Measurements from ENCODE around the gene POF1B.

Gene POF1B
- 0.77 to 1.0 (median 1.0) reads per million in 3 donors for total RNA-seq

GRCh38 chrX:85379174-85379907 lies at the start of gene POF1B:
TSS of gene POF1B (minus strand) at chrX:85379665. CDS start at chrX:85379454, 211 bp downstream.
- H3K27me3 ChIP-seq (replicated peaks; ENCODE audit: control insufficient read depth, insufficient read depth, low read length, poor library complexity, severe bottlenecking), result no peaks in the 10 kb centered on the region
- H3K4me1 ChIP-seq (ENCODE audit: control insufficient read depth, insufficient read depth, low read length, poor library complexity, severe bottlenecking), result no peaks in the 10 kb centered on the region
- no peaks in the 10 kb centered on the region for H3K36me3 ChIP-seq (ENCODE audit: control insufficient read depth, insufficient read depth, low read length)
- no peak within 1 kb of the TSS for H3K27ac ChIP-seq (ENCODE audit: insufficient read depth, low read length, poor library complexity, severe bottlenecking)
- no peak within 1 kb of the TSS for H3K4me3 ChIP-seq (ENCODE audit: insufficient read depth, low read depth, low read length, poor library complexity, severe bottlenecking)
- no peaks in the 10 kb centered on the region for H3K9me3 ChIP-seq (ENCODE audit: control insufficient read depth, low read length)
- no peak for DNase-seq

- H3K9me3 ChIP-seq (ENCODE audit: control insufficient read depth, low read length), result no peaks in the 10 kb centered on the region
- H3K27ac ChIP-seq (ENCODE audit: insufficient read depth, low read length, poor library complexity, severe bottlenecking), result no peak overlapping the region
- no peaks in the 10 kb centered on the region for H3K4me1 ChIP-seq (ENCODE audit: control insufficient read depth, insufficient read depth, low read length, poor library complexity, severe bottlenecking)
- H3K27me3 ChIP-seq (replicated peaks; ENCODE audit: control insufficient read depth, insufficient read depth, low read length, poor library complexity, severe bottlenecking), result no peaks in the 10 kb centered on the region
- no peak overlapping the region for H3K4me3 ChIP-seq (ENCODE audit: insufficient read depth, low read depth, low read length, poor library complexity, severe bottlenecking)
- no peak for DNase-seq
- no peaks in the 10 kb centered on the region for H3K36me3 ChIP-seq (ENCODE audit: control insufficient read depth, insufficient read depth, low read length)
Measured at GRCh38 chrX:85429066-85429465, 49.6 kb upstream of the POF1B start.

- no peaks in the 10 kb centered on the region for H3K27me3 ChIP-seq (replicated peaks; ENCODE audit: control insufficient read depth, insufficient read depth, low read length, poor library complexity, severe bottlenecking)
- H3K4me3 ChIP-seq (ENCODE audit: insufficient read depth, low read depth, low read length, poor library complexity, severe bottlenecking), result no peak overlapping the region
- H3K27ac ChIP-seq (ENCODE audit: insufficient read depth, low read length, poor library complexity, severe bottlenecking), result no peak overlapping the region
- H3K36me3 ChIP-seq (ENCODE audit: control insufficient read depth, insufficient read depth, low read length), result no peaks in the 10 kb centered on the region
- no peaks in the 10 kb centered on the region for H3K4me1 ChIP-seq (ENCODE audit: control insufficient read depth, insufficient read depth, low read length, poor library complexity, severe bottlenecking)
- H3K9me3 ChIP-seq (ENCODE audit: control insufficient read depth, low read length), result no peaks in the 10 kb centered on the region
- no peak for DNase-seq
Measured at GRCh38 chrX:85419293-85419692, 39.8 kb upstream of the POF1B start.

- DNase-seq, result no peak
- Histone ChIP-seq H3K4me1 (ENCODE audit: control insufficient read depth, insufficient read depth, low read length, poor library complexity, severe bottlenecking) (no peaks in the 10 kb centered on the region), H3K36me3 (ENCODE audit: control insufficient read depth, insufficient read depth, low read length) (no peaks in the 10 kb centered on the region), H3K27me3 (replicated peaks; ENCODE audit: control insufficient read depth, insufficient read depth, low read length, poor library complexity, severe bottlenecking) (no peaks in the 10 kb centered on the region), H3K9me3 (ENCODE audit: control insufficient read depth, low read length) (no peaks in the 10 kb centered on the region), H3K4me3 (ENCODE audit: insufficient read depth, low read depth, low read length, poor library complexity, severe bottlenecking) (no peak overlapping the region), H3K27ac (ENCODE audit: insufficient read depth, low read length, poor library complexity, severe bottlenecking) (no peak overlapping the region)
Measured at GRCh38 chrX:85391878-85392238, 12.4 kb upstream of the POF1B start.

- Histone ChIP-seq H3K27me3 (replicated peaks; ENCODE audit: control insufficient read depth, insufficient read depth, low read length, poor library complexity, severe bottlenecking) (no peaks in the 10 kb centered on the region), H3K36me3 (ENCODE audit: control insufficient read depth, insufficient read depth, low read length) (no peaks in the 10 kb centered on the region), H3K4me3 (ENCODE audit: insufficient read depth, low read depth, low read length, poor library complexity, severe bottlenecking) (no peak overlapping the region), H3K27ac (ENCODE audit: insufficient read depth, low read length, poor library complexity, severe bottlenecking) (no peak overlapping the region), H3K9me3 (ENCODE audit: control insufficient read depth, low read length) (no peaks in the 10 kb centered on the region), H3K4me1 (ENCODE audit: control insufficient read depth, insufficient read depth, low read length, poor library complexity, severe bottlenecking) (no peaks in the 10 kb centered on the region)
- DNase-seq, result no peak
Measured at GRCh38 chrX:85391185-85391877, 11.9 kb upstream of the POF1B start.

GRCh38 chrX:85381602-85382001 lies 2.1 kb upstream of the POF1B start:
- H3K4me3 ChIP-seq (ENCODE audit: insufficient read depth, low read depth, low read length, poor library complexity, severe bottlenecking), result no peak overlapping the region
- no peaks in the 10 kb centered on the region for H3K36me3 ChIP-seq (ENCODE audit: control insufficient read depth, insufficient read depth, low read length)
- no peak overlapping the region for H3K27ac ChIP-seq (ENCODE audit: insufficient read depth, low read length, poor library complexity, severe bottlenecking)
- H3K27me3 ChIP-seq (replicated peaks; ENCODE audit: control insufficient read depth, insufficient read depth, low read length, poor library complexity, severe bottlenecking), result no peaks in the 10 kb centered on the region
- no peaks in the 10 kb centered on the region for H3K4me1 ChIP-seq (ENCODE audit: control insufficient read depth, insufficient read depth, low read length, poor library complexity, severe bottlenecking)
- DNase-seq, result no peak
- H3K9me3 ChIP-seq (ENCODE audit: control insufficient read depth, low read length), result no peaks in the 10 kb centered on the region

- no peak overlapping the region for H3K4me3 ChIP-seq (ENCODE audit: insufficient read depth, low read depth, low read length, poor library complexity, severe bottlenecking)
- no peaks in the 10 kb centered on the region for H3K27me3 ChIP-seq (replicated peaks; ENCODE audit: control insufficient read depth, insufficient read depth, low read length, poor library complexity, severe bottlenecking)
- no peaks in the 10 kb centered on the region for H3K36me3 ChIP-seq (ENCODE audit: control insufficient read depth, insufficient read depth, low read length)
- DNase-seq, result no peak
- H3K4me1 ChIP-seq (ENCODE audit: control insufficient read depth, insufficient read depth, low read length, poor library complexity, severe bottlenecking), result no peaks in the 10 kb centered on the region
- H3K9me3 ChIP-seq (ENCODE audit: control insufficient read depth, low read length), result no peaks in the 10 kb centered on the region
- H3K27ac ChIP-seq (ENCODE audit: insufficient read depth, low read length, poor library complexity, severe bottlenecking), result no peak overlapping the region
Measured at GRCh38 chrX:85378461-85378860, 1.0 kb downstream of the POF1B start.

- no peaks in the 10 kb centered on the region for H3K36me3 ChIP-seq (ENCODE audit: control insufficient read depth, insufficient read depth, low read length)
- H3K4me1 ChIP-seq (ENCODE audit: control insufficient read depth, insufficient read depth, low read length, poor library complexity, severe bottlenecking), result no peaks in the 10 kb centered on the region
- H3K27me3 ChIP-seq (replicated peaks; ENCODE audit: control insufficient read depth, insufficient read depth, low read length, poor library complexity, severe bottlenecking), result no peaks in the 10 kb centered on the region
- no peak overlapping the region for H3K4me3 ChIP-seq (ENCODE audit: insufficient read depth, low read depth, low read length, poor library complexity, severe bottlenecking)
- H3K9me3 ChIP-seq (ENCODE audit: control insufficient read depth, low read length), result no peaks in the 10 kb centered on the region
- H3K27ac ChIP-seq (ENCODE audit: insufficient read depth, low read length, poor library complexity, severe bottlenecking), result no peak overlapping the region
- DNase-seq, result no peak
Measured at GRCh38 chrX:85375333-85375738, 4.1 kb downstream of the POF1B start.

- H3K4me3 ChIP-seq (ENCODE audit: insufficient read depth, low read depth, low read length, poor library complexity, severe bottlenecking), result no peak overlapping the region
- H3K4me1 ChIP-seq (ENCODE audit: control insufficient read depth, insufficient read depth, low read length, poor library complexity, severe bottlenecking), result no peaks in the 10 kb centered on the region
- no peak overlapping the region for H3K27ac ChIP-seq (ENCODE audit: insufficient read depth, low read length, poor library complexity, severe bottlenecking)
- H3K9me3 ChIP-seq (ENCODE audit: control insufficient read depth, low read length), result no peaks in the 10 kb centered on the region
- no peaks in the 10 kb centered on the region for H3K27me3 ChIP-seq (replicated peaks; ENCODE audit: control insufficient read depth, insufficient read depth, low read length, poor library complexity, severe bottlenecking)
- H3K36me3 ChIP-seq (ENCODE audit: control insufficient read depth, insufficient read depth, low read length), result no peaks in the 10 kb centered on the region
- DNase-seq, result no peak
Measured at GRCh38 chrX:85365370-85365995, 14.0 kb downstream of the POF1B start.

- Histone ChIP-seq H3K27ac (ENCODE audit: insufficient read depth, low read length, poor library complexity, severe bottlenecking) (no peak overlapping the region), H3K4me1 (ENCODE audit: control insufficient read depth, insufficient read depth, low read length, poor library complexity, severe bottlenecking) (no peaks in the 10 kb centered on the region), H3K36me3 (ENCODE audit: control insufficient read depth, insufficient read depth, low read length) (no peaks in the 10 kb centered on the region), H3K9me3 (ENCODE audit: control insufficient read depth, low read length) (no peaks in the 10 kb centered on the region), H3K4me3 (ENCODE audit: insufficient read depth, low read depth, low read length, poor library complexity, severe bottlenecking) (no peak overlapping the region), H3K27me3 (replicated peaks; ENCODE audit: control insufficient read depth, insufficient read depth, low read length, poor library complexity, severe bottlenecking) (no peaks in the 10 kb centered on the region)
- no peak for DNase-seq
Measured at GRCh38 chrX:85359051-85359450, 20.4 kb downstream of the POF1B start.
